ENCODE measurements around the gene DDX49. TPM values are rescaled to one million over a fixed set of nuclear protein-coding genes. Genes with fewer than 3 reads are reported as not detected.

Gene DDX49
- polyA plus RNA-seq, 1 donor: 34.3 TPM

Other genes with a start within 250 kb of the DDX49 start
- gene CRTC1, start 236.0 kb upstream of the DDX49 start, polyA plus RNA-seq: 21.5 TPM
- gene COMP, start 128.4 kb upstream of the DDX49 start, polyA plus RNA-seq: 1.2 TPM
- 52.3 TPM for gene UPF1, start 87.8 kb upstream of the DDX49 start, polyA plus RNA-seq
- gene CERS1, start 23.6 kb upstream of the DDX49 start, polyA plus RNA-seq: 3.1 TPM
- gene COPE, start 328 bp upstream of the DDX49 start, polyA plus RNA-seq: 135 TPM
- gene HOMER3, start 21.5 kb downstream of the DDX49 start, polyA plus RNA-seq: 13.9 TPM
- 90.0 TPM for gene SUGP2, start 113.8 kb downstream of the DDX49 start, polyA plus RNA-seq
- gene ARMC6, start 113.9 kb downstream of the DDX49 start, polyA plus RNA-seq: 21.0 TPM
- 12.9 TPM for gene SLC25A42, start 144.3 kb downstream of the DDX49 start, polyA plus RNA-seq
- 29.0 TPM for gene TMEM161A, start 218.8 kb downstream of the DDX49 start, polyA plus RNA-seq